ENCODE data around the gene SESN1. TPM values are rescaled to one million over a fixed set of nuclear protein-coding genes. Genes with fewer than 3 reads are reported as not detected.

Gene SESN1
- total RNA-seq, 1 donor from 2014 or later: 27.3 TPM

DNA sequence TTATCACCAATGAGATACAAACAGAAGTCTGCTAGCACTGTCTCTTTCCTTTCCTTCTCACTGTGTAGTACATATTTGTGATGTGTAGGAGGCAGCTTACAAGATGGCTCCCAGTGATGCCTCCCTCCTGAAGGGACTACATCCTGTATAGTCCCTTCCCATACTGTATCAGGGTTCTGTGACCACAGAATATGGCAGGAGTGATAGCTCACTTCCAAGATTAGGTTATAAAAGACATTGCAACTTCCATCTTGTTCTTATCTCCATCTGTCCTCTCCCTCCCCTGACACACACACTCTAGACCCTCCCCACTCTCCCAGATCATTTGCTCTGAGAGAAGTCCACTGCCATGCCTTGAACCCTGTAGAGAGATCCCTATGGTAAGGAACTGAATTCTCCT, 38.0 kb downstream of the SESN1 start:
- no peak for TF ChIP-seq EZH2 (IDR thresholded peaks at IDR 0.05; ENCODE audit: insufficient read depth, low read length)
- FAIRE-seq (no peak), DNase-seq (ENCODE audit: low read depth) (no peak)
- Histone ChIP-seq H3K9ac (ENCODE audit: low read length) (no peak overlapping the region), H3K27me3 (ENCODE audit: insufficient read depth, low read length) (no peaks in the 10 kb centered on the region), H3K36me3 (ENCODE audit: insufficient read depth, low read length) (no peaks in the 10 kb centered on the region), H3K79me2 (ENCODE audit: insufficient read depth, low read length) (no peaks in the 10 kb centered on the region), H2AFZ (ENCODE audit: low read depth, low read length) (no peak overlapping the region), H3K9me3 (ENCODE audit: insufficient read depth, low read depth, low read length) (no peaks in the 10 kb centered on the region), H3K4me3 (ENCODE audit: insufficient read depth, low read depth, low read length) (no peak overlapping the region), H4K20me1 (ENCODE audit: insufficient read depth, low read length) (no peaks in the 10 kb centered on the region), H3K4me2 (ENCODE audit: low read length) (no peak overlapping the region), H3K27ac (ENCODE audit: low read depth, low read length) (no peak overlapping the region), H3K4me1 (ENCODE audit: insufficient read depth, low read length) (no peaks in the 10 kb centered on the region)
- no peak overlapping the region for H3K4me3 Mint-ChIP-seq (ENCODE audit: unreplicated experiment)
- peaks cover 26% of the 10 kb centered on the region for H3K4me1 Mint-ChIP-seq (ENCODE audit: low read depth, unreplicated experiment)
- no peaks in the 10 kb centered on the region for H3K36me3 Mint-ChIP-seq (ENCODE audit: low read depth, unreplicated experiment)
- no peak overlapping the region for H3K27ac Mint-ChIP-seq (ENCODE audit: unreplicated experiment)
- H3K27me3 Mint-ChIP-seq (ENCODE audit: low read depth, unreplicated experiment): no peaks in the 10 kb centered on the region
- no peaks in the 10 kb centered on the region for H3K9me3 Mint-ChIP-seq (ENCODE audit: unreplicated experiment)

DNA sequence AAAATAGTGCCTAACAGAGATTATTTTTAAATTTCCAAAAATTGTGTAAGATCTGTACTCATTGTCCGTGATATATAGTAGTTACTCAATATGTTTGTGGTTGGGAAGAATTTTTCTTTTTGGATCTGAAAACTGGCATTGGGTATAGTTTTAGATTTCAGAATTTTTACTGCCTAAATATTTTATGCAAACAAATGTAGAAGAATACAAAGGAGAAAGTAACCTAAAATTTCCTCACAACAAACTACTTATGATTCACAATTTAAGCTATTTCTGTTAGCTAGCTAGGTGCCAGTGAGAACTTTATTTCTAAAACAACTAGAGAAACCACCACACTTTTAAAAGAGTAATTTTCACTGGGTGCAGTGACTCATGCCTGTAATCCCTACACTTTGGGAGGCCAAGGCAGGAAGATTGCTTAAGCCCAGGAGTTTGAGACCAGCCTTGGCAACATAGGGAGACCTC, 38.8 kb downstream of the SESN1 start:
- DNase-seq (ENCODE audit: low read depth) (no peak), FAIRE-seq (peak; percentile 54)
- no peaks in the 10 kb centered on the region for H4K20me1 ChIP-seq (ENCODE audit: insufficient read depth, low read length)
- no peaks in the 10 kb centered on the region for H3K36me3 ChIP-seq (ENCODE audit: insufficient read depth, low read length)
- TF ChIP-seq, protein P1, sequence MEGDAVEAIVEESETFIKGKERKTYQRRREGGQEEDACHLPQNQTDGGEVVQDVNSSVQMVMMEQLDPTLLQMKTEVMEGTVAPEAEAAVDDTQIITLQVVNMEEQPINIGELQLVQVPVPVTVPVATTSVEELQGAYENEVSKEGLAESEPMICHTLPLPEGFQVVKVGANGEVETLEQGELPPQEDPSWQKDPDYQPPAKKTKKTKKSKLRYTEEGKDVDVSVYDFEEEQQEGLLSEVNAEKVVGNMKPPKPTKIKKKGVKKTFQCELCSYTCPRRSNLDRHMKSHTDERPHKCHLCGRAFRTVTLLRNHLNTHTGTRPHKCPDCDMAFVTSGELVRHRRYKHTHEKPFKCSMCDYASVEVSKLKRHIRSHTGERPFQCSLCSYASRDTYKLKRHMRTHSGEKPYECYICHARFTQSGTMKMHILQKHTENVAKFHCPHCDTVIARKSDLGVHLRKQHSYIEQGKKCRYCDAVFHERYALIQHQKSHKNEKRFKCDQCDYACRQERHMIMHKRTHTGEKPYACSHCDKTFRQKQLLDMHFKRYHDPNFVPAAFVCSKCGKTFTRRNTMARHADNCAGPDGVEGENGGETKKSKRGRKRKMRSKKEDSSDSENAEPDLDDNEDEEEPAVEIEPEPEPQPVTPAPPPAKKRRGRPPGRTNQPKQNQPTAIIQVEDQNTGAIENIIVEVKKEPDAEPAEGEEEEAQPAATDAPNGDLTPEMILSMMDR (IDR thresholded peaks at IDR 0.05; ENCODE audit: insufficient read depth, low read depth, low read length): no peak
- no peak for TF ChIP-seq EZH2 (IDR thresholded peaks at IDR 0.05; ENCODE audit: insufficient read depth, low read length)
- no peaks in the 10 kb centered on the region for H3K27me3 Mint-ChIP-seq (ENCODE audit: low read depth, unreplicated experiment)
- H3K4me1 Mint-ChIP-seq (ENCODE audit: low read depth, unreplicated experiment): peaks cover 27% of the 10 kb centered on the region
- no peaks in the 10 kb centered on the region for H3K9me3 ChIP-seq (ENCODE audit: insufficient read depth, low read depth, low read length)
- H3K79me2 ChIP-seq (ENCODE audit: insufficient read depth, low read length): no peaks in the 10 kb centered on the region
- H3K4me1 ChIP-seq (ENCODE audit: insufficient read depth, low read length): no peaks in the 10 kb centered on the region
- no peak overlapping the region for H3K9ac ChIP-seq (ENCODE audit: low read length)
- H3K27ac ChIP-seq (ENCODE audit: low read depth, low read length): no peak overlapping the region
- H3K4me3 ChIP-seq (ENCODE audit: insufficient read depth, low read depth, low read length): no peak overlapping the region
- H3K27me3 ChIP-seq (ENCODE audit: insufficient read depth, low read length): no peaks in the 10 kb centered on the region
- H3K27ac Mint-ChIP-seq (ENCODE audit: unreplicated experiment): no peak overlapping the region
- no peaks in the 10 kb centered on the region for H3K9me3 Mint-ChIP-seq (ENCODE audit: unreplicated experiment)
- H3K4me3 Mint-ChIP-seq (ENCODE audit: unreplicated experiment): no peak overlapping the region
- no peak overlapping the region for H3K4me2 ChIP-seq (ENCODE audit: low read length)
- no peak overlapping the region for H2AFZ ChIP-seq (ENCODE audit: low read depth, low read length)
- no peaks in the 10 kb centered on the region for H3K36me3 Mint-ChIP-seq (ENCODE audit: low read depth, unreplicated experiment)

DNA sequence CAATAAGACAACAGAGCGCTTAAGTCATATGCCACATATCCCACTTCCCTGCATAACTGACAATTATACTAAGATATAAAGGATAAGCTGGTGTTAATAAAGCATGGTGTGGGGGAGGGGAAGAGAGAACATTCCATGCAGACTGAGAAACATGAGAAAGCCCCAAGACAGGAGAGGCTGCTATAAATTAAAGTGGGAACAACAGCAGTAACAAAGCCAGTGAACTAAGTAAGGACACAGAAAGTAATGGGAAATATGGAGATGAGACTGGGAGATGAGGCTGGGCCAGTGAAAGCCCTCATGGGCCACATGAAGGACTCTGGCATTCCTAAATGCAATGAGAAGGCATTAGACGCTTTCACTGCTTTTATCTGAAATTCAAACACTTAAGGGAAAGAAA, 41.3 kb downstream of the SESN1 start:
- TF ChIP-seq, protein P1 (IDR thresholded peaks at IDR 0.05; ENCODE audit: insufficient read depth, low read depth, low read length): no peak
- no peak for TF ChIP-seq EZH2 (IDR thresholded peaks at IDR 0.05; ENCODE audit: insufficient read depth, low read length)
- H3K4me1 ChIP-seq (ENCODE audit: insufficient read depth, low read length): no peaks in the 10 kb centered on the region
- H4K20me1 ChIP-seq (ENCODE audit: insufficient read depth, low read length): no peaks in the 10 kb centered on the region
- no peaks in the 10 kb centered on the region for H3K27me3 ChIP-seq (ENCODE audit: insufficient read depth, low read length)
- no peak overlapping the region for H3K4me3 Mint-ChIP-seq (ENCODE audit: unreplicated experiment)
- H3K4me2 ChIP-seq (ENCODE audit: low read length): no peak overlapping the region
- H3K4me3 ChIP-seq (ENCODE audit: insufficient read depth, low read depth, low read length): no peak overlapping the region
- FAIRE-seq: no peak
- DNase-seq (ENCODE audit: low read depth): no peak
- no peaks in the 10 kb centered on the region for H3K9me3 ChIP-seq (ENCODE audit: insufficient read depth, low read depth, low read length)
- H3K9me3 Mint-ChIP-seq (ENCODE audit: unreplicated experiment): no peaks in the 10 kb centered on the region
- no peaks in the 10 kb centered on the region for H3K27me3 Mint-ChIP-seq (ENCODE audit: low read depth, unreplicated experiment)
- peaks cover 21% of the 10 kb centered on the region for H3K4me1 Mint-ChIP-seq (ENCODE audit: low read depth, unreplicated experiment)
- H3K27ac Mint-ChIP-seq (ENCODE audit: unreplicated experiment): no peak overlapping the region
- H3K79me2 ChIP-seq (ENCODE audit: insufficient read depth, low read length): no peaks in the 10 kb centered on the region
- no peaks in the 10 kb centered on the region for H3K36me3 Mint-ChIP-seq (ENCODE audit: low read depth, unreplicated experiment)
- H3K27ac ChIP-seq (ENCODE audit: low read depth, low read length): no peak overlapping the region
- no peak overlapping the region for H2AFZ ChIP-seq (ENCODE audit: low read depth, low read length)
- H3K36me3 ChIP-seq (ENCODE audit: insufficient read depth, low read length): no peaks in the 10 kb centered on the region
- no peak overlapping the region for H3K9ac ChIP-seq (ENCODE audit: low read length)

All from astrocyte (in vitro differentiated cells and primary cell).